Measurements from ENCODE around the gene ERBB4. TPM values are rescaled to one million over a fixed set of nuclear protein-coding genes. Genes with fewer than 3 reads are reported as not detected.

ERBB4 gene
- total and polyA plus RNA-seq, 2 of the 8 experiments (the other 6 are each of a cell fraction or from before 2014, with no cell fraction given): 0.34 to 1.3 TPM

DNA sequence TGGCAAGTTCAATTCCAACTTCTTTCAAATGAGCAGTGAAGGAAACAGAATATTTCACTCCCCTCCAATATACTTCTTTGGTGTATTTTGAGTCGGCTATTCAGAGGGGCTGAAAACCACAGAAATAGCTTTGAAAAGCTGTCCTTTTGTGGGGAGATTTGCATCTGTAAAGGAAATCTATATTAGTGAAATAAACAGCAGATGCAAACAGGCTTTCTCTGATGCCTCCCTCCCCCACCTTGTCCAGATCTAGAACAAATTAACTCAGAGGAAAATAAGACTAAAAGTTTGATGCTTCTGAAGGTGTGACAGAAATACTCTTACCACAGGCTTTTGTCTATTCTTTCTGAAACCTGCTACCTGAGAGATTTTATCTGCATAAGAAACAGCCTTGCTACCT lies 1173.7 kb downstream of the ERBB4 start (continued):
- TF ChIP-seq, protein P1, sequence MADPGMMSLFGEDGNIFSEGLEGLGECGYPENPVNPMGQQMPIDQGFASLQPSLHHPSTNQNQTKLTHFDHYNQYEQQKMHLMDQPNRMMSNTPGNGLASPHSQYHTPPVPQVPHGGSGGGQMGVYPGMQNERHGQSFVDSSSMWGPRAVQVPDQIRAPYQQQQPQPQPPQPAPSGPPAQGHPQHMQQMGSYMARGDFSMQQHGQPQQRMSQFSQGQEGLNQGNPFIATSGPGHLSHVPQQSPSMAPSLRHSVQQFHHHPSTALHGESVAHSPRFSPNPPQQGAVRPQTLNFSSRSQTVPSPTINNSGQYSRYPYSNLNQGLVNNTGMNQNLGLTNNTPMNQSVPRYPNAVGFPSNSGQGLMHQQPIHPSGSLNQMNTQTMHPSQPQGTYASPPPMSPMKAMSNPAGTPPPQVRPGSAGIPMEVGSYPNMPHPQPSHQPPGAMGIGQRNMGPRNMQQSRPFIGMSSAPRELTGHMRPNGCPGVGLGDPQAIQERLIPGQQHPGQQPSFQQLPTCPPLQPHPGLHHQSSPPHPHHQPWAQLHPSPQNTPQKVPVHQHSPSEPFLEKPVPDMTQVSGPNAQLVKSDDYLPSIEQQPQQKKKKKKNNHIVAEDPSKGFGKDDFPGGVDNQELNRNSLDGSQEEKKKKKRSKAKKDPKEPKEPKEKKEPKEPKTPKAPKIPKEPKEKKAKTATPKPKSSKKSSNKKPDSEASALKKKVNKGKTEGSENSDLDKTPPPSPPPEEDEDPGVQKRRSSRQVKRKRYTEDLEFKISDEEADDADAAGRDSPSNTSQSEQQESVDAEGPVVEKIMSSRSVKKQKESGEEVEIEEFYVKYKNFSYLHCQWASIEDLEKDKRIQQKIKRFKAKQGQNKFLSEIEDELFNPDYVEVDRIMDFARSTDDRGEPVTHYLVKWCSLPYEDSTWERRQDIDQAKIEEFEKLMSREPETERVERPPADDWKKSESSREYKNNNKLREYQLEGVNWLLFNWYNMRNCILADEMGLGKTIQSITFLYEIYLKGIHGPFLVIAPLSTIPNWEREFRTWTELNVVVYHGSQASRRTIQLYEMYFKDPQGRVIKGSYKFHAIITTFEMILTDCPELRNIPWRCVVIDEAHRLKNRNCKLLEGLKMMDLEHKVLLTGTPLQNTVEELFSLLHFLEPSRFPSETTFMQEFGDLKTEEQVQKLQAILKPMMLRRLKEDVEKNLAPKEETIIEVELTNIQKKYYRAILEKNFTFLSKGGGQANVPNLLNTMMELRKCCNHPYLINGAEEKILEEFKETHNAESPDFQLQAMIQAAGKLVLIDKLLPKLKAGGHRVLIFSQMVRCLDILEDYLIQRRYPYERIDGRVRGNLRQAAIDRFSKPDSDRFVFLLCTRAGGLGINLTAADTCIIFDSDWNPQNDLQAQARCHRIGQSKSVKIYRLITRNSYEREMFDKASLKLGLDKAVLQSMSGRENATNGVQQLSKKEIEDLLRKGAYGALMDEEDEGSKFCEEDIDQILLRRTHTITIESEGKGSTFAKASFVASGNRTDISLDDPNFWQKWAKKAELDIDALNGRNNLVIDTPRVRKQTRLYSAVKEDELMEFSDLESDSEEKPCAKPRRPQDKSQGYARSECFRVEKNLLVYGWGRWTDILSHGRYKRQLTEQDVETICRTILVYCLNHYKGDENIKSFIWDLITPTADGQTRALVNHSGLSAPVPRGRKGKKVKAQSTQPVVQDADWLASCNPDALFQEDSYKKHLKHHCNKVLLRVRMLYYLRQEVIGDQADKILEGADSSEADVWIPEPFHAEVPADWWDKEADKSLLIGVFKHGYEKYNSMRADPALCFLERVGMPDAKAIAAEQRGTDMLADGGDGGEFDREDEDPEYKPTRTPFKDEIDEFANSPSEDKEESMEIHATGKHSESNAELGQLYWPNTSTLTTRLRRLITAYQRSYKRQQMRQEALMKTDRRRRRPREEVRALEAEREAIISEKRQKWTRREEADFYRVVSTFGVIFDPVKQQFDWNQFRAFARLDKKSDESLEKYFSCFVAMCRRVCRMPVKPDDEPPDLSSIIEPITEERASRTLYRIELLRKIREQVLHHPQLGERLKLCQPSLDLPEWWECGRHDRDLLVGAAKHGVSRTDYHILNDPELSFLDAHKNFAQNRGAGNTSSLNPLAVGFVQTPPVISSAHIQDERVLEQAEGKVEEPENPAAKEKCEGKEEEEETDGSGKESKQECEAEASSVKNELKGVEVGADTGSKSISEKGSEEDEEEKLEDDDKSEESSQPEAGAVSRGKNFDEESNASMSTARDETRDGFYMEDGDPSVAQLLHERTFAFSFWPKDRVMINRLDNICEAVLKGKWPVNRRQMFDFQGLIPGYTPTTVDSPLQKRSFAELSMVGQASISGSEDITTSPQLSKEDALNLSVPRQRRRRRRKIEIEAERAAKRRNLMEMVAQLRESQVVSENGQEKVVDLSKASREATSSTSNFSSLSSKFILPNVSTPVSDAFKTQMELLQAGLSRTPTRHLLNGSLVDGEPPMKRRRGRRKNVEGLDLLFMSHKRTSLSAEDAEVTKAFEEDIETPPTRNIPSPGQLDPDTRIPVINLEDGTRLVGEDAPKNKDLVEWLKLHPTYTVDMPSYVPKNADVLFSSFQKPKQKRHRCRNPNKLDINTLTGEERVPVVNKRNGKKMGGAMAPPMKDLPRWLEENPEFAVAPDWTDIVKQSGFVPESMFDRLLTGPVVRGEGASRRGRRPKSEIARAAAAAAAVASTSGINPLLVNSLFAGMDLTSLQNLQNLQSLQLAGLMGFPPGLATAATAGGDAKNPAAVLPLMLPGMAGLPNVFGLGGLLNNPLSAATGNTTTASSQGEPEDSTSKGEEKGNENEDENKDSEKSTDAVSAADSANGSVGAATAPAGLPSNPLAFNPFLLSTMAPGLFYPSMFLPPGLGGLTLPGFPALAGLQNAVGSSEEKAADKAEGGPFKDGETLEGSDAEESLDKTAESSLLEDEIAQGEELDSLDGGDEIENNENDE (IDR thresholded peaks at IDR 0.05; ENCODE audit: insufficient replicate concordance, low read length): no peak
- TF ChIP-seq, protein P2, sequence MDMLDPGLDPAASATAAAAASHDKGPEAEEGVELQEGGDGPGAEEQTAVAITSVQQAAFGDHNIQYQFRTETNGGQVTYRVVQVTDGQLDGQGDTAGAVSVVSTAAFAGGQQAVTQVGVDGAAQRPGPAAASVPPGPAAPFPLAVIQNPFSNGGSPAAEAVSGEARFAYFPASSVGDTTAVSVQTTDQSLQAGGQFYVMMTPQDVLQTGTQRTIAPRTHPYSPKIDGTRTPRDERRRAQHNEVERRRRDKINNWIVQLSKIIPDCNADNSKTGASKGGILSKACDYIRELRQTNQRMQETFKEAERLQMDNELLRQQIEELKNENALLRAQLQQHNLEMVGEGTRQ (IDR thresholded peaks at IDR 0.05; ENCODE audit: low read length): no peak
- TF ChIP-seq ZNF274 (IDR thresholded peaks at IDR 0.05; ENCODE audit: borderline replicate concordance, extremely low read depth, low read length) (no peak), FOSL1 (IDR thresholded peaks at IDR 0.05; ENCODE audit: insufficient read depth, low read depth, low read length) (no peak), SP4 (IDR thresholded peaks at IDR 0.05; ENCODE audit: low read length) (no peak)
